ENCODE data around the gene TSPO.

DNA sequence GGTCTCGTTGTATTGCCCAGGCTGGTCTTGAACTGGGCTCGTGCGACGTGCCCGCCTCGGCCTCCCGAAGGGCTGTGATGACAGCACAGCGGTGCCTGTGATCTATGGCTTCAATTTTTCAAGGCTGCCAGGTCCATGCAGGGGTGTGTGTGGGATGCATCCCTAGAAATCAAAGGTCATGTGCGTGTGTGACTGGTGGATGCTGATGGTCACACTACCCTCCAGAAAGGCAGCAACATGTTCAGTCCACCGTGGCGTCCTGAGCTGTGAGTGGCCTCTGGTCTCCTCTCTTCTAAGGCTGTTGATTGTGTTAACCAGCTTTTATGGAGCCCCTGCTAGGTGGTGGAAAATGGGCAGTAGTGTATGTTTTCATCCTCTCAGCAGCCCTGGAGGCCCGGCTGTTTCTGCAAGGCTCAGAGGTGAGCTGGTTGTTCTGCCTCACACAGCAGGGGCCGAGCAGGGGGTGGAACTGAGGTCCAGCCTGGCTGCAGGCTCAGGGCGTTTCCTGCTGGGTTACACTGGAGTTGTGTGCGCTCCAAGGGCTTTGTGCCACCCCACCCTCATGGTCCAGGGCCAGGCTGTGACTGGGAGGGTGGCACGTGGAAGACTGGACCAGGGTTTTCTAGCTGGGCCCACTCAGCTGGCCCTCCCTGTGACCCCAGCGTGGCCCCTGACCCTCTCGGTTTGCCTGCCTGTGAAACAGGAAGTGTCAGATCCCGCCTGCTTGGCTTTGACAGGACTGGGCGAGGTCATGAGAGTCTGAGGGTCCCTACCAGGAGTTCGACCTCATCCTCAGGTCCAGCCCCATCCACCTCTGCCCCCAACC, 33.1 kb upstream of the TSPO start:
- TF ChIP-seq, protein P1, sequence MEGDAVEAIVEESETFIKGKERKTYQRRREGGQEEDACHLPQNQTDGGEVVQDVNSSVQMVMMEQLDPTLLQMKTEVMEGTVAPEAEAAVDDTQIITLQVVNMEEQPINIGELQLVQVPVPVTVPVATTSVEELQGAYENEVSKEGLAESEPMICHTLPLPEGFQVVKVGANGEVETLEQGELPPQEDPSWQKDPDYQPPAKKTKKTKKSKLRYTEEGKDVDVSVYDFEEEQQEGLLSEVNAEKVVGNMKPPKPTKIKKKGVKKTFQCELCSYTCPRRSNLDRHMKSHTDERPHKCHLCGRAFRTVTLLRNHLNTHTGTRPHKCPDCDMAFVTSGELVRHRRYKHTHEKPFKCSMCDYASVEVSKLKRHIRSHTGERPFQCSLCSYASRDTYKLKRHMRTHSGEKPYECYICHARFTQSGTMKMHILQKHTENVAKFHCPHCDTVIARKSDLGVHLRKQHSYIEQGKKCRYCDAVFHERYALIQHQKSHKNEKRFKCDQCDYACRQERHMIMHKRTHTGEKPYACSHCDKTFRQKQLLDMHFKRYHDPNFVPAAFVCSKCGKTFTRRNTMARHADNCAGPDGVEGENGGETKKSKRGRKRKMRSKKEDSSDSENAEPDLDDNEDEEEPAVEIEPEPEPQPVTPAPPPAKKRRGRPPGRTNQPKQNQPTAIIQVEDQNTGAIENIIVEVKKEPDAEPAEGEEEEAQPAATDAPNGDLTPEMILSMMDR (IDR thresholded peaks at IDR 0.05), result no peak
- TF ChIP-seq EZH2 (IDR thresholded peaks at IDR 0.05), result no peak
- no peak for TF ChIP-seq EZH2phosphoT487 (IDR thresholded peaks at IDR 0.05)
